ENCODE data around the gene ALDH3A2.
"Not testable (repeated sequence)": the region's sequence is repeated elsewhere in the genome, so short reads cannot be mapped to it uniquely, and the experiment has no call there.

The ALDH3A2 gene

GRCh38 chr17:19678581-19679453, 30.3 kb downstream of the ALDH3A2 start:
- DNase-seq (ENCODE audit: low read depth in 3 of 3): no peak

GRCh38 chr17:19683117-19683516, 34.6 kb downstream of the ALDH3A2 start:
- DNase-seq (ENCODE audit: low read depth in 3 of 3): no peak

GRCh38 chr17:19684909-19685580, 36.5 kb downstream of the ALDH3A2 start:
- DNase-seq (ENCODE audit: low read depth in 3 of 3): not testable (repeated sequence)

- DNase-seq (ENCODE audit: low read depth in 3 of 3): no peak
These were observed 38.0 kb downstream of the ALDH3A2 start for GRCh38 chr17:19686400-19687090.

- DNase-seq (ENCODE audit: low read depth in 3 of 3): no peak
These were observed 53.7 kb downstream of the ALDH3A2 start for GRCh38 chr17:19702217-19702641.

- DNase-seq (ENCODE audit: low read depth in 3 of 3): no peak
These were observed 54.7 kb downstream of the ALDH3A2 start for GRCh38 chr17:19703106-19703827.

- no peak for DNase-seq (ENCODE audit: low read depth in 3 of 3)
These were observed 55.5 kb downstream of the ALDH3A2 start for GRCh38 chr17:19703828-19704613.

- DNase-seq (ENCODE audit: low read depth in 3 of 3): no peak
These were observed 56.6 kb downstream of the ALDH3A2 start for GRCh38 chr17:19705201-19705600.

- no peak for DNase-seq (ENCODE audit: low read depth in 3 of 3)
These were observed 57.5 kb downstream of the ALDH3A2 start for GRCh38 chr17:19705771-19706770.

- no peak for DNase-seq (ENCODE audit: low read depth in 3 of 3)
These were observed 58.5 kb downstream of the ALDH3A2 start for GRCh38 chr17:19706791-19707727.

- DNase-seq (ENCODE audit: low read depth in 3 of 3): no peak
These were observed 59.2 kb downstream of the ALDH3A2 start for GRCh38 chr17:19707728-19708221.

- no peak for DNase-seq (ENCODE audit: low read depth in 3 of 3)
These were observed 60.1 kb downstream of the ALDH3A2 start for GRCh38 chr17:19708431-19709175.

- no peak for DNase-seq (ENCODE audit: low read depth in 3 of 3)
These were observed 61.3 kb downstream of the ALDH3A2 start for GRCh38 chr17:19709841-19710240.

- DNase-seq (ENCODE audit: low read depth in 3 of 3): no peak
These were observed 64.0 kb downstream of the ALDH3A2 start for GRCh38 chr17:19712436-19713004.

- DNase-seq (ENCODE audit: low read depth in 3 of 3): no peak
These were observed 64.9 kb downstream of the ALDH3A2 start for GRCh38 chr17:19713462-19713861.

- no peak for DNase-seq (ENCODE audit: low read depth in 3 of 3)
These were observed 65.4 kb downstream of the ALDH3A2 start for GRCh38 chr17:19713901-19714361.
